Epithelial cell of proximal tubule (primary cell): ENCODE results near the gene APP. TPM values are rescaled to one million over a fixed set of nuclear protein-coding genes. Genes with fewer than 3 reads are reported as not detected.

Experiments used
- DNase-seq: peaks from one replicate; pipeline ENCODE4 v3.0.0-alpha.2; 2011; ENCODE audit warnings: low read depth
- H3K4me3 ChIP-seq: 2 replicates; pipeline ENCODE4 v1.5.1; 2011; ENCODE audit warnings: low read depth, mild to moderate bottlenecking, low read length
- CTCF ChIP-seq: conservative IDR thresholded peaks from 2 replicates; pipeline ENCODE4 v1.5.1; 2012; ENCODE audit warnings: low read depth, mild to moderate bottlenecking, low read length
- total RNA-seq: library from RNA; depleted of rRNA; stranded (reverse); fragments of >200 nt; gene quantifications from 2 replicates; pipeline ENCODE4 v1.2.3, GENCODE V29; 2015

The APP gene
- total RNA-seq, 1 donor from 2014 or later, result 510 TPM

DNA sequence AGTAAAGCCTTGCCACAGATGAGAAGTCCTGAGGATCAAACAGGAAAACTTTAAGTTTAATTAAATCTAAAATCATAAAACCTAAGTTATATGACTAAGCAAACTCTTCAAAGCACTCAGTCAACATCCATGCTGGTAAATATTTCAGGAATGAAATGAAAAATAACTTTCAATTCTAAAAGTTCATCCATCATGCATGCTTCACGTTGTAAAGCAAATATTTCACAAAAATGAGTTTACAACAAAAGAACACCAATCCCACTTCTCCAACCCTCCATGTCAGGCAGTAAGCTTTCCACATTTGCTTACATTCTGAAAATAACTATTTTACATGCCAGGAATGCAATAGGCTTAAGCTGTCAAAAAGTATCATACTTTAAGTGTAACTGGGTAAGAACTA lies 16.8 kb downstream of the APP start:
- no peak for TF ChIP-seq CTCF
- no peak for DNase-seq

DNA sequence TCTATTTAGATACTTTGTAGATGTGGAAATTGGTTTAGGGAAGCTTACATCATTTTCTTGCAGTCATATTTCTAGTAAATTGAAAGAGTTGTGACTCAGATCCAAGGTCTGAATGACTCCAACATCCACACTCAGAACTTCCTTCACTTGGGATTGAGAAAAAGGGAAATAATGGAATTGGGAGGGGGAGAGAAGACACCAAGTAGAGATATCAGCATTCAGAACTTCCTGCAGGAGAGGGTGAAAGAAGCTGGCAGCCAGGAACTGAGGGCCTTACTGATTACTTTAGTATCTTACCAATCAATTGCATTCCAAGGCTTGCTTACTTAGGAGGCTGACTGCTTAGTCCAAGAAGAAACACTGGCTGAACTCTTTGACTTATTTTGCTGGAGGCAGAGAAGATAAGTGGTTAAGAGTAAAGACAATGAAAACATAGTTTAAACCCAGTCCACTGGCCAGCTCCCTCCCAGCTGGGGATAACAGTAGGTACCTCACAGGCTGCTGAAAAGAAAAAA lies 21.7 kb downstream of the APP start:
- DNase-seq, result no peak
- no peak overlapping the region for H3K4me3 ChIP-seq
- TF ChIP-seq CTCF, result no peak

More for the DNA sequence above, 16.8 kb downstream of the APP start:
- no peak overlapping the region for H3K4me3 ChIP-seq

DNA sequence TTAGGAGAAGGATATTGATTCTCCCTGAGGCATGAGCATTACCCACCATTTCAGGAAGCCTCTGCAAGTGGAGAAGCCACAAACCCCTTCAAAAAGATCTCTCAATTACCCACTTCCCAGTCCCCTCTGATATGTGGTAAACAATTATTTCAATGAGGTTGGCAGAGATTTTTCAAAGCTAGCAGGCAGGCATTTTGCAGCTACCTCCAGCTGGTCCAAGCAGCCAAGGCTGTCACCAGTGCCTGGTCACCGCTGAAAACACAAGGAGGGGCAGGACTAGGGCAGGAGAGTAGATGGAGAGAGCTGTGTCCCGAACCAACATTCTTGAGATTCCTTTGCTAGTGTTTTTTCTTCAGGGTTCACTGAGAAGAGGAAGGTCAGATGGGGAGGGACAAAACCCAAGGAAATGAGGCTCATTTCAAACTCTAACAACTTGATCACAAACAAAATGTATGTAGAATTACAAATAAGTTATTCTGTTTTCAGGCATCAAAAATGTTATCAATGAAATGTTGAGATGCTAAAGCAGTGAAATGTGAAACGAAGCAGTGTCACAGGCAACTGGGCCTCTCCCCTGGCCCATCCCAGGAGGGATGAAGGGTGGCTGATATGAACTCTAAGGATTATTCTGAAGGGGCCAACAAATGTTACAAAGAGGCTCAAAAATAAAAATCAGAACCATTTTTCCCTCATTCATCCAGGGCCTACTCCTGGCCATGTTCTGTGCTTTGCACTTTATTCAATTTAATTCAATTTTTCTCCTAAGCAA lies 22.3 kb downstream of the APP start:
- DNase-seq, result no peak
- no peak overlapping the region for H3K4me3 ChIP-seq
- TF ChIP-seq CTCF, result no peak

GRCh38 chr21:26147535-26147934 lies 23.0 kb downstream of the APP start:
- DNase-seq, result no peak
- TF ChIP-seq CTCF, result no peak
- H3K4me3 ChIP-seq, result no peak overlapping the region

GRCh38 chr21:26146681-26147080 lies 23.9 kb downstream of the APP start:
- no peak for TF ChIP-seq CTCF
- H3K4me3 ChIP-seq, result no peak overlapping the region

GRCh38 chr21:26144031-26144430 lies 26.5 kb downstream of the APP start:
- DNase-seq, result no peak
- no peak for TF ChIP-seq CTCF

More at GRCh38 chr21:26146681-26147080, 23.9 kb downstream of the APP start:
- no peak for DNase-seq

GRCh38 chr21:26142363-26142762 lies 28.2 kb downstream of the APP start:
- TF ChIP-seq CTCF, result no peak
- DNase-seq, result no peak
- H3K4me3 ChIP-seq, result no peak overlapping the region

More at GRCh38 chr21:26144031-26144430, 26.5 kb downstream of the APP start:
- no peak overlapping the region for H3K4me3 ChIP-seq
